Stimulated activated CD8-positive, alpha-beta memory T cell treated with anti-CD3 and anti-CD28 coated beads, Interleukin-15, amount 100 ng/mL, for 48 hours (primary cell): ENCODE measurements around the gene GRAPL.
"Not testable (repeated sequence)": the region's sequence is repeated elsewhere in the genome, so short reads cannot be mapped to it uniquely, and the experiment has no call there.

Experiments used
- DNase-seq, 2 donors: peaks; one replicate each; pipeline ENCODE4 v3.0.0-alpha.2; 2020; ENCODE audit warnings: low read depth in 2 of 2

The GRAPL gene

GRCh38 chr17:19136605-19137004, 9.2 kb downstream of the GRAPL start:
- DNase-seq, result not testable (repeated sequence)

GRCh38 chr17:19137959-19138358, 10.6 kb downstream of the GRAPL start:
- DNase-seq, result not testable (repeated sequence)

GRCh38 chr17:19141366-19142155, 14.2 kb downstream of the GRAPL start:
- DNase-seq, result not testable (repeated sequence)

DNA sequence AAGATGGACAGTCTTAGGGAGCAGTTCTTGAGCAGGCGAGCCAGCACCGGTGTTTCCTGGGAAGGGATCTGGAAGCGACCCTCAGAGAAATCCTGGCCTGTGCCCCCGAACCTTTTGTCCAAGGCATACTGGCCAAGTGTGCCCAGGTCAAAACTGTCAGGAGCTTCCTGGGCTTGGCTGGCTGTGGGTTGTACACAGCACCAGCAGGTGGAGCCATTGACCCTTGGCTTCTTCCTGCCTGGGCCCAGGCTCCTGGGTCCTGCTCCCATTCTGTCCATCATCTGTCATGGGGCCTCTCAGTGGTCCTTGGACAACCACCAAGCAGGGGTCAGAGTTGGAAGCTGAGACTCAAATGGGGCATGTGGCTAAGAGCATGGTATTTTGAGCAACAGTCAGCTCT, 15.0 kb downstream of the GRAPL start:
- not testable (repeated sequence) for DNase-seq

GRCh38 chr17:19143097-19143777, 15.8 kb downstream of the GRAPL start:
- not testable (repeated sequence) for DNase-seq

DNA sequence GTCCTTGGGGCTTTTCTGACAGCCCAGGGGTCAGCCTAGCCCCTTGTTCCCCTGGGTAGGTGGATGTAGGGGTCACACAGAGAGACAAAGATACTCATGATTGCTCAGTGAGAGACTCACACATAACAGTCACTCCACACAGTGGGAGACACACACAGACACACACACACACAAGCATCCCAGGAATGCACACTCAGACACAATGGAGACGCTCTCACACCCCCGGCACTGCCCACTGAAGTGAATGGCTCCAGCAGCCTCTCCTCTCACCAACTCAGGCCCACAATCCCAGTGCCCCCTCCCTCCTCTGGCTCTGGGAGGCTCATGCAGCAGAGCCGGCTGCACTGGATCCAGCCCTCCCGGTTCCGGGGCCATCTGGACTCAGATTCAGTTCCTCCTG, 17.0 kb downstream of the GRAPL start:
- DNase-seq, result not testable (repeated sequence)

- not testable (repeated sequence) for DNase-seq
Observed at GRCh38 chr17:19145471-19145870, 18.1 kb downstream of the GRAPL start.

- not testable (repeated sequence) for DNase-seq
Observed at GRCh38 chr17:19150678-19151615, 23.6 kb downstream of the GRAPL start.

DNA sequence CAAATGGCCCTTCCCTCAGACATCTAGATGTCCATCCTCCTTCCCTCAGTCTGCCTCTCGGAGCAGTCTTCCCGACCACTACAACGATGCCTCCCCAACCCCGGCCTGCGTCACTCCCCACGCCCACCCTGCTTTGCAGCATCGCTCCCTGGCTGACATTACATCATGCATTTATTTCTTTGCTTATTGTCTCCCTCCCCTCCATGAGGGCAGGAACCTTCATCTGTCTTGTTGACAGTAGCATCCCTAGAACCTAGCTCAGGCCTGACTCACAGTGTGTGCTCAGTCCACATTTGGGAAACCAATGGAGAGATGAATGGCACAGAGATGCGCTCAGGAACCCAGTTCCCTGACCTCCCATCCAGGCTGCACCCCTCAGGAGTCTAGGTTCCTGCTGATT, 30.2 kb downstream of the GRAPL start:
- not testable (repeated sequence) for DNase-seq

GRCh38 chr17:19158478-19158877, 31.1 kb downstream of the GRAPL start:
- DNase-seq, result not testable (repeated sequence)

DNA sequence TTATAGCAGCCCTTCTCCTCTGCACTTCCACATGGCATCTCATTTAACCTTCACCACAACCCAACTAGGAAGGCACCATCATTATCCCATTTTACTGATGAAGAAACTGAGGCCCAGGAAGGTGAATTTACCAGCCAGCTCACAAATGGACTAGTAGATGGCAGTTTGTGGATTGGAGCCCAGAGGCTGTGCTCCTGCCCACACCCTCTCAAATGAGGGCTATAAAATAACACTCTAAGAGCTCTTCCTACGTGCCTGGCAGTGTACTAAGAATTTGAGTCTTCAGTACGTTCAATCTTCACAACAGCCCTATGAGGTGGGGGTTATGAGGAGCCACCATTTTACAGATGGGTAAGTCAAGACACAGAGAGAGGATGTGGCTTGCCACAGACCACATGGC, 31.5 kb downstream of the GRAPL start:
- DNase-seq, result not testable (repeated sequence)

- not testable (repeated sequence) for DNase-seq
Observed at GRCh38 chr17:19161308-19162107, 34.1 kb downstream of the GRAPL start.

- not testable (repeated sequence) for DNase-seq
Observed at GRCh38 chr17:19162384-19163216, 35.2 kb downstream of the GRAPL start.

- DNase-seq, result not testable (repeated sequence)
Observed at GRCh38 chr17:19174422-19174821, 47.0 kb downstream of the GRAPL start.

GRCh38 chr17:19175410-19175809, 48.0 kb downstream of the GRAPL start:
- not testable (repeated sequence) for DNase-seq

GRCh38 chr17:19181040-19181875, 53.9 kb downstream of the GRAPL start:
- DNase-seq, result not testable (repeated sequence)

- DNase-seq, result not testable (repeated sequence)
Observed at GRCh38 chr17:19187883-19188869, 60.8 kb downstream of the GRAPL start.
